Liver (tissue), 9 donors: ENCODE data around the gene PPM1N. TPM values are rescaled to one million over a fixed set of nuclear protein-coding genes. Genes with fewer than 3 reads are reported as not detected.

Source experiments
- DNase-seq: peaks from one replicate; pipeline ENCODE4 v3.0.0-alpha.2; 2017; ENCODE audit warnings: low spot score
- H3K27ac ChIP-seq, 2 donors: one replicate each; pipeline ENCODE4 v1.7.0; 2013; ENCODE audit warnings: inconsistent platforms in 2 of 2, low read length in 2 of 2, control low read depth in 1 of 2, low read depth in 1 of 2, mild to moderate bottlenecking in 1 of 2
- H3K27me3 ChIP-seq, 4 donors: one replicate each; pipeline versions ENCODE4 v1.6.1 to v1.7.0; 2013; ENCODE audit warnings: low read length in 3 of 4, inconsistent platforms in 1 of 4, mild to moderate bottlenecking in 1 of 4, moderate library complexity in 1 of 4; ENCODE audit not compliant: control insufficient read depth in 4 of 4, insufficient read depth in 4 of 4
- H3K36me3 ChIP-seq, 4 donors: one replicate each; pipeline versions ENCODE4 v1.6.1 to v1.7.0; 2013; ENCODE audit warnings: low read length in 3 of 4, mild to moderate bottlenecking in 3 of 4, low read depth in 1 of 4, moderate library complexity in 1 of 4; ENCODE audit not compliant: control insufficient read depth in 4 of 4, insufficient read depth in 3 of 4
- H3K4me1 ChIP-seq, 4 donors: one replicate each; pipeline versions ENCODE4 v1.6.1 to v1.7.0; 2013; ENCODE audit warnings: low read length in 3 of 4, mild to moderate bottlenecking in 3 of 4, moderate library complexity in 1 of 4; ENCODE audit not compliant: control insufficient read depth in 4 of 4, insufficient read depth in 4 of 4
- H3K4me3 ChIP-seq, 3 donors: one replicate each; pipeline versions ENCODE4 v1.6.1 to v1.7.0; 2013; ENCODE audit warnings: low read length in 3 of 3, control low read depth in 1 of 3, low read depth in 1 of 3, mild to moderate bottlenecking in 1 of 3
- H3K9ac ChIP-seq, 2 donors: one replicate each; pipeline ENCODE4 v1.7.0; 2013; ENCODE audit warnings: low read length in 2 of 2, mild to moderate bottlenecking in 2 of 2, moderate library complexity in 2 of 2, control low read depth in 1 of 2, low read depth in 1 of 2
- H3K9me3 ChIP-seq, 4 donors: one replicate each; pipeline versions ENCODE4 v1.6.1 to v1.7.0; 2013; ENCODE audit warnings: low read length in 3 of 4; ENCODE audit not compliant: control insufficient read depth in 4 of 4
- ATF3 ChIP-seq: IDR thresholded peaks from 2 replicates; pipeline ENCODE4 v1.6.1; 2016; ENCODE audit warnings: antibody characterized with exemption
- CTCF ChIP-seq: fragments of 150-350 bp; IDR thresholded peaks from 2 replicates; pipeline ENCODE4 v1.5.1; 2017; ENCODE audit warnings: improper control_type of control experiment, low read depth, low read length; ENCODE audit not compliant: missing input control
- EGR1 ChIP-seq, 2 donors: IDR thresholded peaks; 2 replicates each; pipeline ENCODE4 v1.6.1; 2016 to 2018; ENCODE audit warnings: antibody characterized with exemption in 2 of 2, low read depth in 2 of 2
- FOXA1 ChIP-seq: IDR thresholded peaks from 2 replicates; pipeline ENCODE4 v1.6.1; 2016; ENCODE audit warnings: antibody characterized with exemption
- GABPA ChIP-seq, 2 donors: IDR thresholded peaks in 1 of 2; conservative IDR thresholded peaks in 1 of 2; 2 replicates each; pipeline ENCODE4 v1.6.1; 2016; ENCODE audit warnings: antibody characterized with exemption in 2 of 2, mild to moderate bottlenecking in 1 of 2, moderate library complexity in 1 of 2
- HNF4A ChIP-seq, 2 donors: conservative IDR thresholded peaks; 2 replicates each; pipeline ENCODE4 v1.6.1; 2016; ENCODE audit warnings: antibody characterized with exemption in 2 of 2, mild to moderate bottlenecking in 2 of 2
- MAX ChIP-seq: IDR thresholded peaks from 2 replicates; pipeline ENCODE4 v1.6.1; 2016; ENCODE audit warnings: antibody characterized with exemption
- NR2F2 ChIP-seq: IDR thresholded peaks from 2 replicates; pipeline ENCODE4 v1.6.1; 2016; ENCODE audit warnings: antibody characterized with exemption
- REST ChIP-seq: IDR thresholded peaks from 2 replicates; pipeline ENCODE4 v1.6.1; 2016; ENCODE audit warnings: antibody characterized with exemption, mild to moderate bottlenecking
- RXRA ChIP-seq, 2 donors: IDR thresholded peaks; 2 replicates each; pipeline ENCODE4 v1.6.1; 2017 to 2018; ENCODE audit warnings: antibody characterized with exemption in 2 of 2, mild to moderate bottlenecking in 1 of 2
- SP1 ChIP-seq: IDR thresholded peaks from 2 replicates; pipeline ENCODE4 v1.6.1; 2018; ENCODE audit warnings: antibody characterized with exemption, mild to moderate bottlenecking
- TAF1 ChIP-seq: conservative IDR thresholded peaks from 2 replicates; pipeline ENCODE4 v1.6.1; 2016; ENCODE audit warnings: antibody characterized with exemption, mild to moderate bottlenecking
- ZBTB33 ChIP-seq: IDR thresholded peaks from 2 replicates; pipeline ENCODE4 v1.6.1; 2016; ENCODE audit warnings: antibody characterized with exemption
- WGBS: extraction: QIAGEN DNeasy Blood & Tissue Kit; methylation state at CpG from one replicate; pipeline ENCODE4 v1.1.7; 2013; 5-methylcytosine and 5-hydroxymethylcytosine counted together
- polyA plus RNA-seq, 2 donors: library from polyadenylated mRNA; stranded (reverse) in 1 of 2; unstranded in 1 of 2; fragments of 200-250 nt in 1 of 2; fragments of >200 nt in 1 of 2; fragmentation: Nextera tagmentation in 1 of 2; extraction: Ambion mirVana in 1 of 2; gene quantifications; one replicate each; pipeline versions ENCODE4 v1.2.1 to v1.2.3, GENCODE V29; 2013 to 2015
- total RNA-seq, 2 donors: library from RNA; depleted of rRNA; stranded (reverse); fragments of >200 nt; gene quantifications; one replicate each; pipeline ENCODE4 v1.2.3, GENCODE V29; 2014
- donor health status: healthy.
- donor health status: healthy.
- donor health status: healthy.
- donor health status: healthy.
- donor health status: healthy.

The PPM1N gene
- total and polyA plus RNA-seq, 4 donors, result 0.17 to 1.5 (median 0.47) TPM

GRCh38 chr19:45522010-45522941 lies 24.0 kb downstream of the PPM1N start:
- no peak overlapping the region for H3K9ac ChIP-seq
- no peaks in the 10 kb centered on the region for H3K27me3 ChIP-seq
- H3K4me1 ChIP-seq, result peaks cover 3 to 13% (median 9%) of the 10 kb centered on the region in 4 donors
- no peak overlapping the region for H3K27ac ChIP-seq
- peaks cover 6 to 31% (median 16%) of the 10 kb centered on the region in 4 donors for H3K36me3 ChIP-seq
- WGBS, result 89% methylated on average over 24 of the region's 24 CpGs
- no peak for TF ChIP-seq FOXA1
- TF ChIP-seq HNF4A (conservative IDR thresholded peaks at IDR 0.05), result no peak
- no peak for TF ChIP-seq RXRA (IDR thresholded peaks at IDR 0.05)
- TF ChIP-seq NR2F2, result no peak
- TF ChIP-seq SP1, result no peak
- TF ChIP-seq TAF1, result no peak
- no peak for TF ChIP-seq MAX
- TF ChIP-seq EGR1 (IDR thresholded peaks at IDR 0.05; ENCODE audit: low read depth in 2 of 2), result no peak
- TF ChIP-seq REST, result no peak
- TF ChIP-seq ZBTB33, result no peak
- TF ChIP-seq ATF3, result no peak
- no peak for TF ChIP-seq CTCF
- no peak for TF ChIP-seq GABPA (IDR thresholded peaks at IDR 0.05 in 1 of 2, conservative IDR thresholded peaks at IDR 0.05 in 1 of 2)
- DNase-seq, result no peak
- no peaks in the 10 kb centered on the region for H3K9me3 ChIP-seq
- H3K4me3 ChIP-seq, result no peak overlapping the region
